ENCODE data around the gene CEP78. TPM values are rescaled to one million over a fixed set of nuclear protein-coding genes. Genes with fewer than 3 reads are reported as not detected.
A peak's percentile ranks its signal among the peaks of the same experiment; 100 is the strongest.

Gene CEP78
- total RNA-seq, 1 donor from 2014 or later, result 66.4 TPM

DNA sequence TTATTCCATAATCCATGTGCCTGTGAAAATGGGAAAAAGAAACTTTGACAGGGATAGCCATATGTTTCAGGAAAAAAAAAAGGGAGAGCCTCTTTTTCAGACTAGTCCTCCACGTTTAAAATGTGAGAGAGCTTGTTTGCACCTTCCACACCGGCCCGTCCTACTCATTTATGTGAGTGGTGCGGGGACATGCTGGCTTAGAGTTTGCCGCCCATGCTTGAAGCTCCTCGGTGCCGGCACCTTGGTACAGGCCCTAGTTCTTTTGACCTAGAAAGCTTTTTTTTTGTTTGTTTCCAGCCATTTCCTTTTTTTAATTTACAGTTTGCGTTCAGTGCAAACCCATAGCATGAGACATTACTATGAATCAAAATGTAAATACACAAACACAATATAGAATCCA, 88.8 kb downstream of the CEP78 start:
- Mint-ChIP-seq H3K27me3 (ENCODE audit: low read depth) (no peaks in the 10 kb centered on the region), H3K27ac (ENCODE audit: unreplicated experiment) (no peak overlapping the region), H3K4me1 (peaks cover 25% of the 10 kb centered on the region), H3K36me3 (ENCODE audit: low read depth) (peaks cover 59% of the 10 kb centered on the region), H3K9me3 (no peaks in the 10 kb centered on the region), H3K4me3 (no peak overlapping the region)
- no peak for DNase-seq (ENCODE audit: low read depth, low spot score)
- TF ChIP-seq, protein P1, sequence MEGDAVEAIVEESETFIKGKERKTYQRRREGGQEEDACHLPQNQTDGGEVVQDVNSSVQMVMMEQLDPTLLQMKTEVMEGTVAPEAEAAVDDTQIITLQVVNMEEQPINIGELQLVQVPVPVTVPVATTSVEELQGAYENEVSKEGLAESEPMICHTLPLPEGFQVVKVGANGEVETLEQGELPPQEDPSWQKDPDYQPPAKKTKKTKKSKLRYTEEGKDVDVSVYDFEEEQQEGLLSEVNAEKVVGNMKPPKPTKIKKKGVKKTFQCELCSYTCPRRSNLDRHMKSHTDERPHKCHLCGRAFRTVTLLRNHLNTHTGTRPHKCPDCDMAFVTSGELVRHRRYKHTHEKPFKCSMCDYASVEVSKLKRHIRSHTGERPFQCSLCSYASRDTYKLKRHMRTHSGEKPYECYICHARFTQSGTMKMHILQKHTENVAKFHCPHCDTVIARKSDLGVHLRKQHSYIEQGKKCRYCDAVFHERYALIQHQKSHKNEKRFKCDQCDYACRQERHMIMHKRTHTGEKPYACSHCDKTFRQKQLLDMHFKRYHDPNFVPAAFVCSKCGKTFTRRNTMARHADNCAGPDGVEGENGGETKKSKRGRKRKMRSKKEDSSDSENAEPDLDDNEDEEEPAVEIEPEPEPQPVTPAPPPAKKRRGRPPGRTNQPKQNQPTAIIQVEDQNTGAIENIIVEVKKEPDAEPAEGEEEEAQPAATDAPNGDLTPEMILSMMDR (conservative IDR thresholded peaks at IDR 0.05), result no peak

DNA sequence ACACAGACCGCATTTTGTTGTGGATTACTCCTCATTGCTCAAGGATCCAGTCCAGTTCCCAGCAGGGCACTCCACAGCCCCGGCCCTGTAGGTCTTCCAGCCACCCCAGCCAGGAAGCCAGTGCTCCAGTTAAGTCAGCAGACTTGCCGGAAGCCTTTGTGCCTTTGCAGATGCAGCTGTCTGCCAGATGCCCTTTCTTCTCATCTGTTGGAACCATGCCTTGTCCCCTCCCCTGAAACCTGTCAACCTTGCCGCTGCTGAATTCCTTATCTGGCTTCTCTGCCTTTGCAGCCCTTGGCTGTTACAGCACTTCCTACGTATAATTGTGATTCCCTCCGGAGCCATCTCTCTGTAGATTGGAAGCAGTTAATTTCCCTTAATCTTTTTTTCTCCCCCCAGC, 89.5 kb downstream of the CEP78 start:
- Mint-ChIP-seq H3K36me3 (ENCODE audit: low read depth) (peaks cover 56% of the 10 kb centered on the region), H3K4me3 (no peak overlapping the region), H3K27me3 (ENCODE audit: low read depth) (no peaks in the 10 kb centered on the region), H3K9me3 (no peaks in the 10 kb centered on the region), H3K27ac (ENCODE audit: unreplicated experiment) (peak overlapping the region; percentile 81), H3K4me1 (peaks cover 25% of the 10 kb centered on the region)
- DNase-seq (ENCODE audit: low read depth, low spot score), result peak; percentile 9
- TF ChIP-seq, protein P1 (conservative IDR thresholded peaks at IDR 0.05), result no peak

DNA sequence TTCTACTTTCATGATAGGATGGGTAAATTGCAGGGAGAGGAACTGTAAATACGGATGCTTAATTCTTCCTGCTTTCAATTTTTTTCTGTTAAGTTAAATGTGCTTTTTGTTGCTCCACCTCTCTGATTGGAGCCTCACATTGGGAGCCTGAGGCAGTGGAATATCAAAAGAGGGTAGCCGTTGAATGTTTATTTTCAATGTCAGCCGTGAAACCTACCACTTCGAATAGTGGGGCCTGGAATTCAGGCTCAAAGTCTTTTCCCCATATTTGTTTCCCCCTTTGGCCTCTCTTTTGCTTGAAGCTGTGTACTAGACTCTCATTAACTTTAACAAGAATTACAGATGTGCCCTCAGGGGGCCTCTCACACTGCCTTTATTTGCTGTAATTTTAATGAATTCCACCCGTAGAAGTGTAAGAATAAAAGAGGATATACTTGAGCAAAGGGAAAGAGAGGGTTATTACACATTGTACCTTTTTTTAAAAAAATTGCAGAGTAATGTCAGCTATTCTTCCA, 90.0 kb downstream of the CEP78 start:
- Mint-ChIP-seq H3K9me3 (peaks cover under 1% of the 10 kb centered on the region), H3K27me3 (ENCODE audit: low read depth) (no peaks in the 10 kb centered on the region), H3K36me3 (ENCODE audit: low read depth) (peaks cover 57% of the 10 kb centered on the region), H3K4me1 (peaks cover 28% of the 10 kb centered on the region), H3K4me3 (no peak overlapping the region), H3K27ac (ENCODE audit: unreplicated experiment) (no peak overlapping the region)
- TF ChIP-seq, protein P1 (conservative IDR thresholded peaks at IDR 0.05), result no peak
- no peak for DNase-seq (ENCODE audit: low read depth, low spot score)

DNA sequence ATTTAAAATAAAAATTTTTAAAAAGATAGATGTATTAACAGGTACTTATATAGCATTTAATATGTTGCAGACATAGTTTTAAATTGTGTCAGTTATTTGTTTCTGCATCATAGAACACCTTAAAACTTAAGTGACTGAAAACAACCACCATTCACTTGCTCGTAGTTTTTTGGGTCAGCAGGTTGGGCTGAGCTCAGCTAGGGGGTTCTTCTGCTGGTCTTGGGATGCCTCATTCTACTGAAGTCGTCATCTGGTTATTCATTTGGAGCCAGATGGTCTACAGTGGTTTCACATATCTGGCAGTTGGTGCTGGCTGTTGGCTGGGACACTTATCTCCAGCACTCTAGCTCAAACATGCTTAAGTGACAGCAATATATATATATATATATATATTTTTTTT, 90.7 kb downstream of the CEP78 start:
- Mint-ChIP-seq H3K9me3 (peaks cover 5% of the 10 kb centered on the region), H3K4me1 (peaks cover 32% of the 10 kb centered on the region), H3K27me3 (ENCODE audit: low read depth) (no peaks in the 10 kb centered on the region), H3K4me3 (no peak overlapping the region), H3K27ac (ENCODE audit: unreplicated experiment) (no peak overlapping the region), H3K36me3 (ENCODE audit: low read depth) (peaks cover 60% of the 10 kb centered on the region)
- TF ChIP-seq, protein P1 (conservative IDR thresholded peaks at IDR 0.05), result no peak
- DNase-seq (ENCODE audit: low read depth, low spot score), result no peak

Other genes with a start within 250 kb of the CEP78 start
- gene GNAQ, start 204.3 kb upstream of the CEP78 start, total RNA-seq, result 53.3 and 59.1 TPM in 2 replicates
- 164 and 166 TPM in 2 replicates for gene PSAT1, start 61.0 kb downstream of the CEP78 start, total RNA-seq